Measurements from ENCODE around the gene MPZL3. TPM values are rescaled to one million over a fixed set of nuclear protein-coding genes. Genes with fewer than 3 reads are reported as not detected.

The MPZL3 gene
- total and polyA plus RNA-seq, 8 donors, result 0.45 to 20.0 (median 5.0) TPM

GRCh38 chr11:118241764-118242098, 10.4 kb downstream of the MPZL3 start:
- H3K27me3 ChIP-seq, result no peaks in the 10 kb centered on the region
- H3K36me3 ChIP-seq, result no peaks in the 10 kb centered on the region
- DNase-seq, result no peak
- H3K9me3 ChIP-seq, result no peaks in the 10 kb centered on the region
- no peak for TF ChIP-seq POLR2AphosphoS5 (IDR thresholded peaks at IDR 0.05)
- TF ChIP-seq CTCF (IDR thresholded peaks at IDR 0.05), result no peak
- no peak for TF ChIP-seq POLR2A (IDR thresholded peaks at IDR 0.05)
- TF ChIP-seq EP300 (IDR thresholded peaks at IDR 0.05), result no peak
- H3K4me1 ChIP-seq, result peaks cover 18 to 59% (median 21%) of the 10 kb centered on the region in 4 donors
- H3K4me3 ChIP-seq, result no peak overlapping the region
- H3K27ac ChIP-seq, result peak overlapping the region; percentile 62 to 89 (median 69)
- intact Hi-C loops (cut with DNase I; ENCODE audit: low total_unique reads), result no loop called here
- WGBS, 5 donors, result 55 to 70% (median 56%) methylated on average over 1 of the region's 1 CpG

GRCh38 chr11:118240999-118241763, 11.0 kb downstream of the MPZL3 start:
- 14 to 30% (median 24%) methylated on average over 9 of the region's 9 CpGs for WGBS, 5 donors
- Histone ChIP-seq H3K4me1 (peaks cover 16 to 60% (median 21%) of the 10 kb centered on the region in 4 donors), H3K36me3 (no peaks in the 10 kb centered on the region), H3K27ac (peak overlapping the region; percentile 68 to 89 (median 74)), H3K9me3 (no peaks in the 10 kb centered on the region), H3K4me3 (no peak overlapping the region), H3K27me3 (no peaks in the 10 kb centered on the region)
- no peak for TF ChIP-seq CTCF (IDR thresholded peaks at IDR 0.05)
- peak; percentile 31 to 70 (median 55) for TF ChIP-seq POLR2AphosphoS5 (IDR thresholded peaks at IDR 0.05)
- DNase-seq, result peak; percentile 47 to 67
- intact Hi-C loops (cut with DNase I; ENCODE audit: low total_unique reads), result no loop called here

- Histone ChIP-seq H3K9me3 (no peaks in the 10 kb centered on the region), H3K27ac (peak overlapping the region in 3 of 5 donors; percentile 68 to 89 (median 85)), H3K4me1 (peaks cover 16 to 60% (median 21%) of the 10 kb centered on the region in 4 donors), H3K36me3 (peaks cover 0 to 7% (median 3%) of the 10 kb centered on the region in 4 donors), H3K4me3 (no peak overlapping the region), H3K27me3 (no peaks in the 10 kb centered on the region)
- no peak for TF ChIP-seq EP300 (IDR thresholded peaks at IDR 0.05)
- TF ChIP-seq POLR2A (IDR thresholded peaks at IDR 0.05), result no peak
- no peak for TF ChIP-seq CTCF (IDR thresholded peaks at IDR 0.05)
- TF ChIP-seq POLR2AphosphoS5 (IDR thresholded peaks at IDR 0.05), result no peak
- intact Hi-C loops (cut with DNase I; ENCODE audit: low total_unique reads), result no loop called here
- DNase-seq, result no peak
- 56 to 59% (median 57%) methylated on average over 5 of the region's 5 CpGs for WGBS, 5 donors
These were observed 12.5 kb downstream of the MPZL3 start for GRCh38 chr11:118239509-118240205.

GRCh38 chr11:118238929-118239328, 13.2 kb downstream of the MPZL3 start:
- no peak for TF ChIP-seq POLR2A (IDR thresholded peaks at IDR 0.05)
- no peak for TF ChIP-seq EP300 (IDR thresholded peaks at IDR 0.05)
- no peak for TF ChIP-seq POLR2AphosphoS5 (IDR thresholded peaks at IDR 0.05)
- no peak for TF ChIP-seq CTCF (IDR thresholded peaks at IDR 0.05)
- Histone ChIP-seq H3K36me3 (peaks cover 0 to 12% (median 4%) of the 10 kb centered on the region in 4 donors), H3K27me3 (no peaks in the 10 kb centered on the region), H3K9me3 (no peaks in the 10 kb centered on the region), H3K27ac (peak overlapping the region in 2 of 5 donors; percentile 85 to 89), H3K4me3 (no peak overlapping the region), H3K4me1 (peaks cover 16 to 60% (median 21%) of the 10 kb centered on the region in 4 donors)
- WGBS, 5 donors, result 75 to 89% (median 79%) methylated on average over 1 of the region's 1 CpG
- intact Hi-C loops (cut with DNase I; ENCODE audit: low total_unique reads), result no loop called here
- no peak for DNase-seq

Measured in stomach (tissue), 9 donors.